HG02763 (cell line): Measurements from ENCODE around the gene IGSF8.
"Not testable (repeated sequence)": the region's sequence is repeated elsewhere in the genome, so short reads cannot be mapped to it uniquely, and the experiment has no call there.

Source experiments
- ATAC-seq: cut with Tn5 transposase; IDR thresholded peaks from one replicate; pipeline ENCODE4 v1.9.1; 2021; ENCODE audit warnings: mild to moderate bottlenecking, moderate library complexity; ENCODE audit not compliant: unreplicated experiment

The IGSF8 gene

DNA sequence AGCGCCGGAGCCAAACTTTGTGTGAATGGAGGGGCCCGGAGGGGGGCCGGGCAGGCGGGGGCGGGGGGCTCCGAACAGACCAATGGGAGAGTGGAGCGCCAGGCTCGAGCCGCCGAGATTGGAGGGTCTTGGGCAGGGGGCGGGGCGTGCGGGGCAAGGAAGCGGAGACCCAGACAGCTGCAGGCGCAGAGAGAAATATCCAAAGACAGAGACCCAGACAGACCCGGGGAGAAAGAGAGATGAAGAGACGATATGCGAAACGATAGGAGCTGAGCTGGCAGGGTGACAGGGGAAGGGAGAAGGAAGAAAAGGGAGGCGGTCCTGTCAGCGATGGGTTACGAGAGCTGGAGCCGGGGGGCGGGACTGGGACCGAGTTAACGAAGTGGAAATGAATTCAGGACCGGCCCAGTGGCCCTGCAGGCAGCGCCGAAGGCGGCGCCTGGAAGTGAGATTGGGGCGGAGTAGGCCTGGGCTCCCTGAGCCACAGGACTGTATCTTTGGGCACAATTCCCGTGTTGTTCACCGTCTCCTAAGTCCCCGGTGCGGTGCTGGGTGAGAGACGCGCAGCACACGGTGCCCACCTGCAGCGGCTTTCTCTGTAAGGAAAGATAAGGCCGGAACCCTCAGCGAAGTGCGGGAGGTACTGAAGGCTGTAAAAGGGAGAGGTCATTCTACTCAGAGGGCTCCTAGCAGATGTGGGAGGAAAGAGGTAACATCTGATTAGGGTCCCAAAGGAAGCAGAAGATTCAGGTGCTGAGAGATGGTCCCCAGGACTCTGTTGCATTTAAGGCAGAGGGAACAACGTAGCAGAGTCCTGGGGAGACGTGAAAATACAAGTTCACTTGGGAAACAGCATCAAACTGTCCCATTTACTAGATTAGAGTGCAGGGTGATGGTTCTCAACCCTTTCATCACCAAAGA lies 27.9 kb downstream of the IGSF8 start:
- ATAC-seq, result no peak

DNA sequence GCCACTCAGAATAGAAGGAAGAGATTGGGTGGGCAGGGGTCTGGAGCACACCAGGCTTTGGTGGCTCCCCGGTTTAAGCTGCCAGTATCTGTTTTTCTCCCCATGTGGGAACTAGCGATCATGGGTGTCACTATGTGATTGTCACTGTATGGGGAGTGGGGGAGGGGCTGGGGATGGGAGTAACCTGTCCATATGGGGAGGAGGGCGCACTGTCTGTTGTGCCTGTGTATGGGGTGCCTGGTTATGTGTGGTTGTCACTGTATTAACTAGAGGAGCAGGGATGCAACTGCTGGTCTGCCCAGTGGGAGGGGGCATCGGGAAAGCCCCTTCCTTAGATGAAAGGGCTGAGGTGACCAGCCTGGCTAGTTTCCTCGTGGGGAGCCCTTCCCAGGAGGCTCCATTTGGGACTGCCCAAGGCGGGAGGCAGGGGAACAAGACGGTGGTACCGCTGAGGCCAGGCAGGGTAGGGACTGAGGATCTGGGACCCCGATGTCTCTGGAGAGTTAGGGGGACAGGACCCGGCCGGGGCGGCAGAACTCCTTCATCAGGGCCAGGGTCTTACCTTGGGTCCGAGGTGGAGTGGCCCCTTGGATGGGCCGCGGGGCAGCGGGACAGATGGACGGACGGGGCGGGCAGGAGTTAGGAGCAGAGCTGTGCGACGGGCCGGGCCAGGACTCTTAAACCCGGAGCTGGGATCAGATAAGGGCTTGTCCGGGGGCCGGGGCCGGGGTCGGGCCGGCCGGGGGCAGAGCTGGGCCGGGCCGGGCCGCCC lies 28.8 kb downstream of the IGSF8 start, which contains the start of gene KCNJ10:
Gene KCNJ10, minus strand, starts transcription at position 701 of the 772 bp plus-strand sequence. CDS start 27,628 bp downstream, outside the sequence.
- no peak for ATAC-seq

DNA sequence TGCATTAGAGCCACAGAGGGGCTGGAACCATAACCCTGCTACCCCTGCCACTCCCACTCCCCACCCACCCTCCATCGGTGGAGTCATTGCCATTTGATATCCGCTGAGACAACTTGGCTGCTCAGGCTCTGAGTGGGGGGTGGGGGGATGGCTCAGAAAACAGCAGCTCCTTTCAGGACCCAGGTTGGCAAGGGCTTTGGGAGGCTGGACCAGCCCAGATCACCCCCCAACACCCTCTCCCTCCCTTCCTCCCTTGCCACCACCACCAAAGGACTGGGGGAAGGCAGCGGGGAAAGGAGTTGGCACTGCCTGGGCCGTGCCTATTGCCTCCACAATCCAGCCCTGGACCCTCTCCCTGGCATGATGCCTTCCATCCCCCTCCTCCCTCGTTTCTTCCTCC lies 30.2 kb downstream of the IGSF8 start:
- ATAC-seq, result no peak

DNA sequence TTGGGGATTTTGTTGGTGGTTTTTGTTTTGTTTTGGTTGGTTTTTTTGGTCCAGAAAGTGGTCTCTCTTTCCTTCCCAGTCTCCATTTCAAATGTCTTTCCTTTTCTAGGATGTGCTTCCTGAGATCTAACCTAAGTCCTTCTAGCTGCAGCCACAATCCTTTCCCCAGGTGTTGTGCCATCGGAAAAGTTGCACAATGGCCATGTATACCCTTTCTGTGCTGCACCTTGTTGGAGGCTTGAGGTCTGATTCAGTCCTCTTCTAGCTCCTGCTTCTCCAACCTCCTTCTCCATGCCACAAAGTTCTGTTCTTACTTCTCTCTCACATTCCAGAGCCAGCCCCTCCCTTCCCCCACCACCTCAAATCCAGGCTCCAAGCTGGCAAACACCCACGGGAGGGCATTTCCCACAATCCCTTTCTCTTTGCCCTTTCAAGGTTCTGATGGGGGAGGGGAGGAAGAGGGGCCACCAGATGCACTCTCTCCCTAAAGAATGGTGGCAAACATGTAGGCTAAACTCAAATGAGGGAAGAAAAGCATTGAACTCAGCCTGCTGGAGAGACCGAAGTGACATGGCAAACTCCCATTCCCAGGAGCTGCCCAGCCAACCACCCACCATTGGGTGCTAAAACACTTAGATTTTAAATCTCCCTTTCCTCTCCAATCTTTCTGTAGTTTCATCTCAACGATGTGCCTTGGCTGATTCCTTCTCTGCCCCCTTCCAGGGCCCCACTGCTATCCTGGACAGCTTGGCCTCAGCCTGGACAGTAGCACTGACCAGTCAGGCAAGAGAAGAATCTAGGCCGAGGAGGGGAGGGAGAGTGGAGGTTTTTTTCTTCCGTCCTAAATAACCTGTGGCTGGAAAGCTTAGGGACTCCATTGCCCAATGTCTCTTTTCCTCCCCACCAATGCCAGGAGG lies 31.3 kb downstream of the IGSF8 start:
- no peak for ATAC-seq

DNA sequence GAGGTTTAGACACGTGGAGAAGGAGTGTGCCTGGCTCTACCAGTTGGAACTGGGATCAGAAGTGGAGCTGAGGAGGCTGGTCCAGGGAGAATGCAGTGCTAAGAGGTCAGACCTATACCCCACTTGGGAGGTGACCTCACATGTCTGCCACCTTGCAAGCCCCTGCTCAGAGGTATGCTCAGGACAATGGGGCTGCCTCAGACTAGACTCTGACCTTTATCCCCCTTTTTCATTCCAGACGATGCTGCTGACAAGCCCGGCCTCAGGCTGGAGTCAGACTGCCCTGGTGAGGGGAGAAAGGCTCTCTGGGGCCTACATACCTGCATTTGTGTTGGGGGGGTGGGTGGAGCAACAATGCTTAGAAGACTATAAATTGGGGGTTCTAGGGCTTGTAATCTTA lies 33.7 kb downstream of the IGSF8 start:
- no peak for ATAC-seq

DNA sequence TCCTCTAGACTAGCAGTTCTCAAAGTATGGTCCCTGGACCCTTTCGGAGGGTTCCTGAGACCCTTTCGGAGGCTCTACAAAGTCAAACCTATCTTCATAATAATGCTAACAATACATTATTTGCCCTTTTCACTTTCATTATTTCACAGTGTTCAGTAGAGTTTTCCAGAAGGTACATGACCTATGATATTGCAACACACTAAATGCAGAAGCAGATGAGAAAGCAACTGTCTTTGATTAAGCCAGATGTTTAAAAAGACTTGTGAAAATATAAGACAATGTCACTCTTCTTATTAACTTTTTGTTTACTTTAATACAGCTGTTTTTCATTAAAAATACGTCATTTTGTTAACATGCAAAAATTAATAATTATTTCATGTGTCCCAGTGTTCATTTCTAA lies 34.3 kb downstream of the IGSF8 start:
- no peak for ATAC-seq

DNA sequence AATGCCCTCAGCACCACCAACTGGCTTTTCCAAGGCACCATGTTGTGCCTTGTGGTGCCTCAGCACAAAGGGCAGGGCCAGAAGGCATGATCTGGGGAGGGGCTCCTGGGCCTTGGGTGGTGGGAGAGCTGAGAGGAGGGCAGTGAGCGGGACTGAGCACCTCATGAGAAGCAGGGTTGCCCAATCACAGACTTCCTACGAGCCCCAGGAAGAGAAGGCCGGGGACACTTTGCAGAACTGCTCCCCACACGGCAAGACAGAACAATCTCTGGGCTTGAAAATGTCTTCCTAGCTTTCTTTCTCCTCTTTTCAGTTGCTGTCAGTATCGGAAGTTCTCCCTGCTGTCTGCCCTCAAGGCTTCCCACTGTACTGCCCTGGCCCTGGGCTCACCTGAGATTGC lies 35.2 kb downstream of the IGSF8 start:
- ATAC-seq, result no peak

DNA sequence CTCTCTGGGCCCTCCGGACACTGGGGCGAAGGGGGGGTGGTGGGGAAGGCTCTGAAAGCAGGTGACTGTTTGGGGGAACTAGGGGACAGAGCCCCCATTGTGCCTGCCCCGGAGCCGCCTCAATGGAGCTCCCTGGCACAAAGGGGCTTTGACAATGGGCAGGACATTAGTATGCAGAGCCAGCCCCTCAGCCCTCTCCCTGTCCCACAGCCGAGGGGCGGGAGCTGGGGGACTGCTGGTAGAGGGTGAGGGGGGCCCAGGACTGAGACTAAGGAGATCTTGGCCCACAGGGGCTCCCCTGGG lies 36.2 kb downstream of the IGSF8 start:
- no peak for ATAC-seq

DNA sequence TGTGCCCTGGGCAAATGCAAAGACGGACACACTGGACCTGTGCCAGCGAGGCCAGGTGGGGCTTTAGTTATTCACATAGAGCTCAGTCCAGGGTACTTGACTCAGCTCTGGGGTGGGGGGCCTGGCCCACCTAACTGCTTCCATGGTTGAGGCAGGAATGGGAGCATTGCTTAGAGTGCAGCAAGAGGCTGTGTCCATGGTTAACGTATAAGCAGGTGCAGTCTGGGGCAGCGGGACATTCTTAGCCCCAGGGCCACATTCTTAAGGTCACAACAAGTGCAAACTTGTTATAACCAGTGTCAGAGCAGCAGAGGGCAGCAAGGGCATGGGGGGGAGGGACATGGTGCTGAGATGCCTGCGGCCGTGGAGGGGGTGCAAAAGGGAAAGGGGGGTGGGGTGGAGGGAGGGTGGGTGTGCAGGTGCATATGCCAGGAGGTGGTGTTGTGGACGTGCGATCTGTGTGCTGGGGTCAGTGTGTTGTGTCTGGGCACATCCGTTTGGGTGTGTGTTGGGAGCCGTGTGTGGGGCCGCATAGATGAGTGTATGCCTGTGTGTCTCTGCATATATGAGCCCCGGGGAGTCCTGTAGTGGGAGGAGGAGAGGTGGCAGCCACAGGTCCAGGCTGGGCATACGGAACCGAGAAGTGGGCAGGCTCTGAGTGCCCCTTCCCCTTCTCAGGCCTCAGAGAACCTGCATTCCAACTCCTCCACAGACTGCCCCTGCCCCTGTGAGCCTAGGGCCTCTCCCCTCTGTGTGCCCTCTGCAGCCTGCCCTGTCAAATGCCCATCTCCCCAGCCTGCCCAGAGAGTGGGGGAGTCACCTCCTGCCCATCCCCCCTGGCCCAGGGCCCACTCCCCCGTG lies 36.8 kb downstream of the IGSF8 start:
- ATAC-seq, result no peak

DNA sequence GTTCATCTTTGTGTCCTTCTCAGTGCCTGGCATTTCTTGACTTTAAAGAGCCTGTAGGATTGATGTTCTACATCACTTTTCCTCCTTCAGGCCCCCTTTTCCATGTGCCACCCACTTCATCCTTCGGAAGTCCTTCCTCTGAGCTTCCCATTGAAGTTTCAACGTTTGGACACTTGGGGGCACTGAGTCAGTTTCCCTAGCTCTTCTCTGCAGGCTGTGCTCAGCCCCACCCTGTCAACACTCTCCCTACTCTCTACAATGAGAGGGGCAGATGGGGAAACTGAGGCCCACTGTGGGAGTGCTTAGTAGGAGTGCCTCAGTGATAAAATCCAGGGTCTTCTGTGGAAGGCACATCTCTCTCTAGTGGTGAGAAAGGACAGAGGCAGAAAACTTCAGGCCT lies 40.3 kb downstream of the IGSF8 start:
- no peak for ATAC-seq

DNA sequence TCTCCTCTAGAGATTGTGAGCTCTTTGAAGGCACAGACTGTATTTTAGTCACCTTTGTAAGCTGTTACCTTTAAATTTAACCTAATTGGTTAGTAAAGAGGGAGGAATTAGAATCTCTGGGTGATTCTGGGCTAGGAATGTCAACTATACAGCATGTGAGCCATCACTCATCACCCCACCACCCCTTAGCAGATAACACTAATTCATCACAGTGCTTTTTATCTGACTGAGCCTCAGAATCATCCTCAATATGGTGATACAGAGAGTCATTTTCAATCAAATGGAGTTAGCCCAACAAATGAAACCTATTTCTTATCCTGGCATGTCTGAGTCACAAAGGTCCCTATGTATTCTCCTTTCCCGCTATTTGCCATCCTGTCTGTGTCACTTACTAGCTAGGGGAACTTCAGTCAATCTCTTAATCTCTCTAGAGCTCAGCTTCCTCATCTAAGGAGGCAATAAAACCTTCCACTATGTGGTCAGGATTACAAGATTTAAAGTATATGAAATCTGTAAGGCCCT lies 41.7 kb downstream of the IGSF8 start:
- no peak for ATAC-seq

DNA sequence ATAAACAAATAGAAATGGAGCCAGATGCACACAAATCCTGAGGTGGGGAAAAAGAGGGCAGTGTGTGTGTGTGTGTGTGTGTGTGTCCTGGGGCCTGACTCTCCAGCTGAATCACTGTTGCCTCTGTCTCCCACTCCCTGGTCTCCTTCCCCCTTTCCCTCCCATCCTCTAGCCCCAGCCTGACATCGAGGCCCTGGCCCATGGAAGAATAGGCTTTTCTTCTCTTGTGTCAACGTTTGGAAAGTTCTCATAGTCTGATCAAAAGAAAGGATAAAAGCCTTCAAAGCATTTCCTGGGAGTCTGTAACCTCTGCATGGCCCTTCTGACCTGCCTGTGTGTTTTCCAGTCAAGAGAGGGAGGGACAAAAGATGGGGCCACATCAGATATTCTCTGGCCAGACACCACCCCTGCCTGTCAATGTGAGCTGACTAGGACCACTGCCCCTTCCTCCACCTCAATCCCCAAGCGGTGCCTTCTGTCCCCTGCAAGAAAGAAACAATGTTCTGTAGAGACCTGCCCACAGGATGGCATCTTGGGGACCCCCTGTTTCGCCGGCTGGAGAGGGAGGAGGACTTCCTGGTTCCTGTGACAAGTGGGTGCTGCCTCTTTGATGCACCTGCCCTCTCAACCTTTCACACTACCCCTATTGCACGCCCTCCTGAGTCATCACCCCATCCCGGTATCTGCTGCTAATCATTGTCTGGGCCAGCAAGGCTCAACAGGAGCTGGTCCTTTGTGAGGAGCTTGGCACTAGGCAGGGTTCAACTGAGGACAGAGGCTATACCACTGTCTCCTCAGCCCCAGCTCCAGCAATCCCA lies 44.7 kb downstream of the IGSF8 start:
- ATAC-seq, result no peak

DNA sequence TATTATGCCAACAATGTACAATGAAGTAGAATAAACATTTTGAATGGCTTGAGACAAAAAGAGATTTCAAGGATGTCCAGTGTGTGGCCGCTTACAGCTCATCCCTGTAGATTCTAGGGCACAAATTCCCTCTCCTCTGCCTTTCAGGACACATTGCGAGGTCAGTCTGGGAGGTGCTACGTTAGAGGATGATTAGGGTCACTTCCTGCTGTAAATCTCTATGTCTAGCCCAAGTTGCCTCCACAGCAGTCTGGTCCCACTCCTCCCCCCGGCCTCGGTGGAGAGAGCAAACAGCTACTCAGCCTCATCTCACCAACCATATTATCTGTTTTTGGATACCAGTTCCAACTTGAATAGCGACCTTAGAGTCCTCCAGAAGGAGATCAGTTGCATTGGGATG lies 45.5 kb downstream of the IGSF8 start:
- ATAC-seq, result no peak

DNA sequence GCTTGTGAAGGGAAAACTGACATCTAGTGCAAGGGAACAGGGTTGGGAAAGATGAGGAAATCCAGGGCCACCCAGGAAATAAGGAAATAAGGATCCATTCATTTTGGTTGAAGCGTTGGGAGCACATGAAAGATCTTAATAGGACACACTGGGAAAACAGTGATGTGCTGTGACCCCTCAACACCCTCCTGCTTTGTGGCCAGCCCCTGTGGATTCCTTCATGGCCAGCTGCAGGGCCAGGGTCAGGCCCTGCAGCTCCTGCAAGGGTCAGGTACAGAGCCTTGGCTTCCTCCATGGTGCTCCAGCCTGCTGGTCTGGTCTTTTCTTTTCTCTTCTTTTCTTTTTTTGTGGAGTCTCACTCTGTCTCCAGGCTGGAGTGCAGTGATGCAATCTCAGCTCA lies 47.8 kb downstream of the IGSF8 start:
- no peak for ATAC-seq

DNA sequence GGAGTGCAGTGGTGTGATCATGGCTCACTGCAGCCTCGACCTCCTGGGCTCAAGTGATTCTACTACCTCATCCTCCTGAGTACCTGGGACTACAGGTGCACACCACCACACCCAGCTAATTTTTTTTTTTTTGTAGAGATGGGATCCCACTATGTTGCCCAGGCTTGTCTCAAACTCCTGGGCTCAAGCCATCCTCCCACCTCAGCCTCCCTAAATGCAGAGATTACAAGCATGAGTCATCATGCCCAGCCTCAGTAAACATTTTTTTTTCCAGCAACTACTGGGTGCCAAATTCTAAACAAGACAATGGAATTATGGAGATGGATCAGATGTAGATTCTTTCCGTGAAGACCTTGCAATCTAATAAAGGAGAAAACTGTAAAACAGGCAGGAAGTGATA lies 48.2 kb downstream of the IGSF8 start:
- ATAC-seq, result not testable (repeated sequence)

DNA sequence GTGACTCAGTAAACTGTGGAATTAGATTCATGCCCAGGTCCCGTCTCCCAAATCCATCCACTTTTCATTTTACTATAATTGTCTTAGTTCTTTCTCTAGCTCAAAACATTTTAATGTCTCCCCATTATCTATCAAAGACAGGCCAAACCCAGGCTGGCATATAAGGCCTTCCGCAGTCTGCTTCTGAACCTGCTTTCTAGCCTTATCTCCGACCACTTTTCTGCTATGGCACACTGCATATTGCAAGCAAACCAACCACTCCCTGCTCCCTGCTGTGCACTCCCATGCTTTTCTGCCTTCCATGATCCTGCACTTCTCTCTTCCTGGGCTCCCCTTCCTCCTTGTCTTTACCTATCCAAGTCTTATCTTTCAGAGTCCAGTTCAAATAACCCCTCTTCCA lies 49.3 kb downstream of the IGSF8 start:
- ATAC-seq, result no peak

DNA sequence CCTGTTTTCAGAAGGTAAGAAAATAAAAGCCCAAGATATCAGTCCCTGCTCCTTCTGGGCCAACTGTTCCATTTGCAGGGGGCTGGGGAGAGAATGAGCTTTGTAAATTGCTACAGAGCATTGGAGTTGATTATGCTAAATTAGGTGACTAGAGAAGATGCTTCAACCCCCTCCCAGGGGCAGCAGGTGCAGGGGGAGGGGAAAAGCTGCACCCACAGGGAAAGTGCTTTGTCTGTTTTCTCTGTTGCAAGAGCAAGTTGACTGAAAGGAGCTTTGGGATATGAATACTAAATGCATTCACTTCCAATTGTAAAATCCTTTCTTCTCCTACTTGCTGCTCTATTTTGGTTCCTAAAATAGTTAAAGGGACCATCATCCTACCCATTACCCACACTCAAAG lies 50.1 kb downstream of the IGSF8 start:
- no peak for ATAC-seq

DNA sequence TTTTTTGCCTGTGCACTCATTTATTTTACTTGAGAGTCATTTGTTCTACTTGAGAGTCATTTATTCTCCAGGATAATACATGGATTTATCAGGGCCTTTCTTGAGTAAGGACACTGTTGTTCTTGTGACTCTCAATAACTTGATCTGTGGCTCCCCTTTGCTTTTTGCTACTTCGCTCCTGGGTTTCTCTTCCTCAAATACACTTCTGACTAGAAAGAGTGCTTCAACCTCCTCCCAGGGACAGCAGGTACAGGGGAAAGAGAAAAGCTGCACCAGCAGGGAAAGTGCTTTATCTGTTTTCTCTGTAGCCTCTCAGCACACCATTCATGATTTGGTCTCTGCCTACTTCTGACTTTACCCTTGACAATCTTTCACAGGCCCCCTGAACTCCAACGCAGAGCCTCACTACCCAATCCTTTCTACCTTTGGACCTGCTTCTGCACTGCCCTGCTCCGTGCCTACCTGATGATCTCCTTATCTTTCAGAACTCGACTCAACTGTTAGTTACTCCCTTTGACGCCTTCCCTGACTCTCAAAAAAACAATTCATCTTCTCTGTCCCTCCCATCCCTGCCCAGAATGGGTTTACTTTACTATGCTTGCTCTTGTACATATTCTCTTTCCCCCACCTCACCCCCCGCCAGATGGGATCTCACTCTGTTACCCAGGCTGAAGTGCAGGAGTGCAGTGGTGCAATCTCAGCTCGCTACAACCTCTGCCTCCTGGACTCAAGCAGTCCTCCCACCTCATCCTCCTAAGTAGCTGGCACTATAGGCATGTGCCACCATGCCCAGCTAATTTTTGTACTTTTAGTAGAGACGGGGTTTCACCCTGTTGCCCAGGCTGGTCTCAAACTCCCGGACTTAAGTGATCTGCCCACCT lies 51.1 kb downstream of the IGSF8 start:
- ATAC-seq, result peak; percentile 28
